H9 (cell line): ENCODE results near the gene PMEPA1. TPM values are rescaled to one million over a fixed set of nuclear protein-coding genes. Genes with fewer than 3 reads are reported as not detected.

Source experiments
- DNase-seq: peaks from one replicate; pipeline ENCODE4 v3.0.0-alpha.2; 2017
- H2AFZ ChIP-seq: one replicate; pipeline ENCODE4 v1.6.1; 2013; ENCODE audit warnings: mild to moderate bottlenecking, low read length, control low read depth, moderate library complexity
- H2AK5ac ChIP-seq: 2 replicates; pipeline ENCODE4 v1.6.1; 2013; ENCODE audit warnings: low read length, control low read depth, mixed read lengths; ENCODE audit not compliant: insufficient read length
- H2BK120ac ChIP-seq: one replicate; pipeline ENCODE4 v1.6.1; 2013; ENCODE audit warnings: low read depth, mild to moderate bottlenecking, low read length, control low read depth, inconsistent platforms; ENCODE audit not compliant: poor library complexity, severe bottlenecking
- H2BK12ac ChIP-seq: 2 replicates; pipeline ENCODE4 v1.6.1; 2013; ENCODE audit warnings: low read length, control low read depth, mixed read lengths, low read depth; ENCODE audit not compliant: insufficient read length
- H2BK15ac ChIP-seq: 2 replicates; pipeline ENCODE4 v1.6.1; 2013; ENCODE audit warnings: low read depth, low read length, control low read depth
- H2BK20ac ChIP-seq: one replicate; pipeline ENCODE4 v1.6.1; 2013; ENCODE audit warnings: low read depth, mild to moderate bottlenecking, low read length, control low read depth, inconsistent platforms; ENCODE audit not compliant: poor library complexity, severe bottlenecking
- H2BK5ac ChIP-seq: 2 replicates; pipeline ENCODE4 v1.6.1; 2013; ENCODE audit warnings: low read length, control low read depth, mixed read lengths; ENCODE audit not compliant: insufficient read length
- H3K14ac ChIP-seq: 2 replicates; pipeline ENCODE4 v1.6.1; 2013; ENCODE audit warnings: low read length, control low read depth; ENCODE audit not compliant: insufficient read depth
- H3K18ac ChIP-seq: 2 replicates; pipeline ENCODE4 v1.6.1; 2013; ENCODE audit warnings: low read depth, mild to moderate bottlenecking, mixed read lengths, low read length, control low read depth; ENCODE audit not compliant: insufficient read length
- H3K23ac ChIP-seq: 2 replicates; pipeline ENCODE4 v1.6.1; 2013; ENCODE audit warnings: low read length, control low read depth, mixed read lengths, low read depth; ENCODE audit not compliant: insufficient read length
- H3K23me2 ChIP-seq: 2 replicates; pipeline ENCODE4 v1.6.1; 2013; ENCODE audit warnings: low read depth, mild to moderate bottlenecking, mixed read lengths, low read length, control low read depth; ENCODE audit not compliant: insufficient read length, poor library complexity, severe bottlenecking
- H3K27ac ChIP-seq: 2 replicates; pipeline ENCODE4 v1.5.1; 2013; ENCODE audit warnings: low read length, control low read depth, mixed read lengths, low read depth; ENCODE audit not compliant: insufficient read length
- H3K27me3 ChIP-seq: 2 replicates; pipeline ENCODE4 v1.6.1; 2013; ENCODE audit warnings: low read length, control low read depth, inconsistent platforms; ENCODE audit not compliant: insufficient read depth
- H3K4ac ChIP-seq: 2 replicates; pipeline ENCODE4 v1.6.1; 2013; ENCODE audit warnings: low read depth, mild to moderate bottlenecking, control low read depth, inconsistent platforms, low read length, moderate library complexity
- H3K4me1 ChIP-seq: 2 replicates; pipeline ENCODE4 v1.6.1; 2013; ENCODE audit warnings: low read length, control low read depth, inconsistent platforms; ENCODE audit not compliant: insufficient read depth
- H3K4me2 ChIP-seq: 2 replicates; pipeline ENCODE4 v1.6.1; 2013; ENCODE audit warnings: low read length, control low read depth, mixed read lengths; ENCODE audit not compliant: insufficient read length, insufficient read depth
- H3K56ac ChIP-seq: 2 replicates; pipeline ENCODE4 v1.6.1; 2013; ENCODE audit warnings: low read depth, mild to moderate bottlenecking, mixed read lengths, low read length, control low read depth; ENCODE audit not compliant: insufficient read length
- H3K79me1 ChIP-seq: 2 replicates; pipeline ENCODE4 v1.6.1; 2013; ENCODE audit warnings: low read depth, mild to moderate bottlenecking, moderate library complexity, low read length, control low read depth, inconsistent platforms; ENCODE audit not compliant: insufficient read depth, poor library complexity, severe bottlenecking
- H3K79me2 ChIP-seq: 2 replicates; pipeline ENCODE4 v1.6.1; 2013; ENCODE audit warnings: low read length, control low read depth, inconsistent platforms; ENCODE audit not compliant: insufficient read depth
- H3K9ac ChIP-seq: 2 replicates; pipeline ENCODE4 v1.6.1; 2013; ENCODE audit warnings: low read length, control low read depth, mixed read lengths; ENCODE audit not compliant: insufficient read length; ENCODE audit errors: extremely low read depth
- H3K9me3 ChIP-seq: one replicate; pipeline ENCODE4 v1.6.1; 2013; ENCODE audit warnings: low read depth, low read length, inconsistent platforms; ENCODE audit not compliant: control insufficient read depth
- H3T11ph ChIP-seq: one replicate; pipeline ENCODE4 v1.6.1; 2013; ENCODE audit warnings: mild to moderate bottlenecking, low read length, control low read depth, inconsistent platforms
- H4K20me1 ChIP-seq: one replicate; pipeline ENCODE4 v1.6.1; 2013; ENCODE audit not compliant: control insufficient read depth, insufficient read length, insufficient read depth
- H4K5ac ChIP-seq: 2 replicates; pipeline ENCODE4 v1.6.1; 2013; ENCODE audit warnings: low read depth, mild to moderate bottlenecking, mixed read lengths, low read length, control low read depth; ENCODE audit not compliant: insufficient read length
- H4K8ac ChIP-seq: replicated peaks from 2 replicates; pipeline ENCODE4 v1.6.1; 2013; ENCODE audit warnings: low read length, control low read depth, mixed read lengths, low read depth; ENCODE audit not compliant: insufficient read length
- H4K91ac ChIP-seq: 2 replicates; pipeline ENCODE4 v1.6.1; 2013; ENCODE audit warnings: low read depth, mild to moderate bottlenecking, moderate library complexity, mixed read lengths, low read length, control low read depth; ENCODE audit not compliant: insufficient read length
- H3K27ac Mint-ChIP-seq, 3 experiments: 2 replicates in 2 of 3; 3 replicates in 1 of 3; pipeline ENCODE4 v1.8.0; 2020 to 2021; ENCODE audit warnings: mixed read lengths in 3 of 3, mild to moderate bottlenecking in 1 of 3, moderate library complexity in 1 of 3
- H3K27me3 Mint-ChIP-seq: 2 replicates; pipeline ENCODE4 v1.8.0; 2021; ENCODE audit warnings: low read depth, mild to moderate bottlenecking, moderate library complexity, mixed read lengths
- H3K36me3 Mint-ChIP-seq, 3 experiments: 2 replicates in 2 of 3; 3 replicates in 1 of 3; pipeline ENCODE4 v1.8.0; 2020 to 2021; ENCODE audit warnings: low read depth in 3 of 3, mixed read lengths in 3 of 3; ENCODE audit not compliant: insufficient read depth in 1 of 3
- H3K4me1 Mint-ChIP-seq, 2 experiments: 2 replicates each; pipeline ENCODE4 v1.8.0; 2020; ENCODE audit warnings: mixed read lengths in 2 of 2
- H3K4me3 Mint-ChIP-seq, 2 experiments: 2 replicates in 1 of 2; 3 replicates in 1 of 2; pipeline ENCODE4 v1.8.0; 2020 to 2021; ENCODE audit warnings: mild to moderate bottlenecking in 2 of 2, mixed read lengths in 2 of 2, moderate library complexity in 1 of 2
- H3K9me3 Mint-ChIP-seq, 2 experiments: 2 replicates in 1 of 2; 3 replicates in 1 of 2; pipeline ENCODE4 v1.8.0; 2020; ENCODE audit warnings: mild to moderate bottlenecking in 2 of 2, mixed read lengths in 2 of 2, moderate library complexity in 1 of 2
- WGBS: extraction: QIAGEN DNeasy Blood & Tissue Kit; methylation state at CpG from one replicate; pipeline ENCODE4 v1.1.7; 2013; ENCODE audit warnings: missing lambda C conversion rate, low lambda C conversion rate, mixed read lengths; ENCODE audit not compliant: insufficient read length; ENCODE audit errors: extremely low coverage; 5-methylcytosine and 5-hydroxymethylcytosine counted together
- total RNA-seq: library from RNA; stranded (reverse); gene quantifications from 2 replicates; pipeline ENCODE4 v1.2.1, GENCODE V29; 2021
- TF ChIP-seq, protein P1 (sequence below): fragments of 200-600 bp; sonication (generic); conservative IDR thresholded peaks from 3 replicates; pipeline ENCODE4 v1.8.0; 2021; ENCODE audit warnings: antibody characterized with exemption, mild to moderate bottlenecking

Gene PMEPA1
- total RNA-seq, 1 experiment from 2014 or later: 34.6 TPM

DNA sequence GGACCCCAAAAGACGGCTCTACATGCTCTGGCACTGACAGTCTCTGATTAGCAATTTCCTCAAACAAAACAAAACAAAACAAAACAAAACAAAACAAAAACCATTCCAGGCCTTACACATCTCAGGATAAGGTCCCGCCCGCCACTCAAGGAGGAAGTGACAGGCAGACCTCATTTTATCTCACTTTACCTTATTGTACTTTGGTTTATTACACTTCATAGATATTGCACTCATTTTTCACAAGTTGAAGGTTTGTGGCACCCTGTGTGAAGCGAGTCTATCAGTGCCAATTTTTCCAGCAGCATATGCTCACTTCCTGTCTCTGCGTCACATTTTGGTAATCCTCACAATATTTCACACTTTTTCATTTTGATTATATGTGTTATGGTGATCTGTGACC is 104.8 kb downstream of the PMEPA1 start:
- no peaks in the 10 kb centered on the region; a peak in 1 of 5 replicates for H3K9me3 Mint-ChIP-seq
- no peak overlapping the region for H3K4ac ChIP-seq

More for the DNA sequence above, 104.8 kb downstream of the PMEPA1 start:
- Histone ChIP-seq H3K9ac (no peak overlapping the region), H3K79me2 (no peaks in the 10 kb centered on the region), H3K4me1 (no peaks in the 10 kb centered on the region), H4K5ac (no peak overlapping the region), H3K27me3 (no peaks in the 10 kb centered on the region), H2AK5ac (no peak overlapping the region), H3K27ac (no peak overlapping the region), H2BK120ac (no peak overlapping the region), H3K14ac (no peak overlapping the region), H2BK15ac (no peak overlapping the region), H3K56ac (no peak overlapping the region), H2BK5ac (no peak overlapping the region), H2BK20ac (no peak overlapping the region), H3K23me2 (no peaks in the 10 kb centered on the region), H4K20me1 (no peaks in the 10 kb centered on the region), H3K23ac (no peak overlapping the region), H4K8ac (no peak overlapping the region), H2BK12ac (no peak overlapping the region), H3K9me3 (no peaks in the 10 kb centered on the region), H3T11ph (no peak overlapping the region), H3K18ac (no peak overlapping the region), H3K79me1 (no peaks in the 10 kb centered on the region), H3K4me2 (no peak overlapping the region), H4K91ac (no peak overlapping the region), H2AFZ (no peak overlapping the region)
- Mint-ChIP-seq H3K4me1 (peaks cover 6 to 11% of the 10 kb centered on the region in 2 experiments), H3K4me3 (no peak overlapping the region), H3K27ac (peak overlapping the region in 1 of 3 experiments; percentile 12; a peak in 1 of 7 replicates), H3K36me3 (no peaks in the 10 kb centered on the region; a peak in 2 of 7 replicates), H3K27me3 (peaks cover 8% of the 10 kb centered on the region)
- TF ChIP-seq, protein P1, sequence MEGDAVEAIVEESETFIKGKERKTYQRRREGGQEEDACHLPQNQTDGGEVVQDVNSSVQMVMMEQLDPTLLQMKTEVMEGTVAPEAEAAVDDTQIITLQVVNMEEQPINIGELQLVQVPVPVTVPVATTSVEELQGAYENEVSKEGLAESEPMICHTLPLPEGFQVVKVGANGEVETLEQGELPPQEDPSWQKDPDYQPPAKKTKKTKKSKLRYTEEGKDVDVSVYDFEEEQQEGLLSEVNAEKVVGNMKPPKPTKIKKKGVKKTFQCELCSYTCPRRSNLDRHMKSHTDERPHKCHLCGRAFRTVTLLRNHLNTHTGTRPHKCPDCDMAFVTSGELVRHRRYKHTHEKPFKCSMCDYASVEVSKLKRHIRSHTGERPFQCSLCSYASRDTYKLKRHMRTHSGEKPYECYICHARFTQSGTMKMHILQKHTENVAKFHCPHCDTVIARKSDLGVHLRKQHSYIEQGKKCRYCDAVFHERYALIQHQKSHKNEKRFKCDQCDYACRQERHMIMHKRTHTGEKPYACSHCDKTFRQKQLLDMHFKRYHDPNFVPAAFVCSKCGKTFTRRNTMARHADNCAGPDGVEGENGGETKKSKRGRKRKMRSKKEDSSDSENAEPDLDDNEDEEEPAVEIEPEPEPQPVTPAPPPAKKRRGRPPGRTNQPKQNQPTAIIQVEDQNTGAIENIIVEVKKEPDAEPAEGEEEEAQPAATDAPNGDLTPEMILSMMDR: no peak
- no CpG with 5 or more reads among the region's 5 CpGs for WGBS
- DNase-seq: no peak
